Cardiac fibroblast (primary cell): ENCODE results near the gene UBE4A.

Experiments
- DNase-seq, 2 donors: peaks; one replicate each; pipeline versions ENCODE4 v3.0.0 to v3.0.0-alpha.2; 2010; ENCODE audit warnings: low read depth in 2 of 2
- H3K4me3 ChIP-seq, 2 donors: replicated peaks in 1 of 2; 1 replicate in 1 of 2; 2 replicates in 1 of 2; pipeline ENCODE4 v1.5.1; 2011; ENCODE audit warnings: low read depth in 2 of 2, low read length in 2 of 2, mild to moderate bottlenecking in 2 of 2, moderate library complexity in 1 of 2
- CTCF ChIP-seq: IDR thresholded peaks from one replicate; pipeline ENCODE4 v1.5.1; 2011; ENCODE audit warnings: low read depth, mild to moderate bottlenecking, low read length, inconsistent platforms

UBE4A gene

GRCh38 chr11:118435290-118435892, 76.0 kb downstream of the UBE4A start:
- TF ChIP-seq CTCF: no peak
- peak in 1 of 2 donors; percentile 39 for DNase-seq
- H3K4me3 ChIP-seq: peak overlapping the region; percentile 59 to 67

GRCh38 chr11:118435893-118436624, 76.7 kb downstream of the UBE4A start, which contains the start of gene KMT2A:
Gene KMT2A, plus strand, starts transcription at chr11:118436492. Its CDS starts 21 bp downstream, at chr11:118436513.
- peak; percentile 97 to 99 for DNase-seq
- H3K4me3 ChIP-seq: peak within 1 kb of the TSS; percentile 89 to 92
- no peak for TF ChIP-seq CTCF

- H3K4me3 ChIP-seq: peak overlapping the region; percentile 89 to 92
- TF ChIP-seq CTCF: no peak
- no peak for DNase-seq
Measured at GRCh38 chr11:118436639-118437207, 77.3 kb downstream of the UBE4A start.

- TF ChIP-seq CTCF: no peak
- peak overlapping the region; percentile 89 to 92 for H3K4me3 ChIP-seq
- peak in 1 of 2 donors; percentile 36 for DNase-seq
Measured at GRCh38 chr11:118437208-118438125, 78.1 kb downstream of the UBE4A start.

- DNase-seq: peak; percentile 81 to 89
Measured at GRCh38 chr11:118438314-118438931, 79.0 kb downstream of the UBE4A start.

More at GRCh38 chr11:118438314-118438931, 79.0 kb downstream of the UBE4A start:
- TF ChIP-seq CTCF: no peak
- peak overlapping the region; percentile 89 to 92 for H3K4me3 ChIP-seq
